ENCODE measurements around the gene KIAA0319L. TPM values are rescaled to one million over a fixed set of nuclear protein-coding genes. Genes with fewer than 3 reads are reported as not detected.

KIAA0319L gene
- total RNA-seq, 1 experiment from 2014 or later = 46.4 TPM

GRCh38 chr1:35603941-35604340 lies 46.7 kb upstream of the KIAA0319L start:
- Histone ChIP-seq H3K27ac (ENCODE audit: insufficient read length, low read depth, low read length) (no peak overlapping the region), H3K23ac (ENCODE audit: insufficient read length, low read depth, low read length) (no peak overlapping the region), H2BK12ac (ENCODE audit: insufficient read length, low read depth, low read length) (no peak overlapping the region), H3K23me2 (ENCODE audit: insufficient read length, low read depth, low read length, poor library complexity, severe bottlenecking) (no peaks in the 10 kb centered on the region), H2BK15ac (ENCODE audit: low read depth, low read length) (no peak overlapping the region), H3K9me3 (ENCODE audit: control insufficient read depth, low read depth, low read length) (no peaks in the 10 kb centered on the region), H4K20me1 (ENCODE audit: control insufficient read depth, insufficient read depth, insufficient read length) (no peaks in the 10 kb centered on the region), H3T11ph (ENCODE audit: low read length) (no peak overlapping the region), H3K79me1 (ENCODE audit: insufficient read depth, low read depth, low read length, poor library complexity, severe bottlenecking) (no peaks in the 10 kb centered on the region), H2AK5ac (ENCODE audit: insufficient read length, low read length) (no peak overlapping the region), H3K4ac (ENCODE audit: low read depth, low read length) (no peak overlapping the region), H4K5ac (ENCODE audit: insufficient read length, low read depth, low read length) (no peak overlapping the region), H3K4me1 (ENCODE audit: insufficient read depth, low read length) (no peaks in the 10 kb centered on the region), H4K8ac (replicated peaks; ENCODE audit: insufficient read length, low read depth, low read length) (no peak overlapping the region), H3K14ac (ENCODE audit: insufficient read depth, low read length) (no peak overlapping the region), H2BK20ac (ENCODE audit: low read depth, low read length, poor library complexity, severe bottlenecking) (no peak overlapping the region), H2AFZ (ENCODE audit: low read length) (no peak overlapping the region), H2BK120ac (ENCODE audit: low read depth, low read length, poor library complexity, severe bottlenecking) (no peak overlapping the region), H3K79me2 (ENCODE audit: insufficient read depth, low read length) (no peaks in the 10 kb centered on the region), H3K9ac (ENCODE audit: extremely low read depth, insufficient read length, low read length) (no peak overlapping the region), H3K18ac (ENCODE audit: insufficient read length, low read depth, low read length) (no peak overlapping the region), H3K27me3 (ENCODE audit: insufficient read depth, low read length) (no peaks in the 10 kb centered on the region), H4K91ac (ENCODE audit: insufficient read length, low read depth, low read length) (no peak overlapping the region), H3K56ac (ENCODE audit: insufficient read length, low read depth, low read length) (no peak overlapping the region), H2BK5ac (ENCODE audit: insufficient read length, low read length) (no peak overlapping the region), H3K4me2 (ENCODE audit: insufficient read depth, insufficient read length, low read length) (no peak overlapping the region)
- peaks cover 24 to 70% (median 54%) of the 10 kb centered on the region in 3 experiments for H3K36me3 Mint-ChIP-seq (ENCODE audit: insufficient read depth in 1 of 3, low read depth in 3 of 3)
- peaks cover 0 to 10% of the 10 kb centered on the region in 2 experiments; a peak in 2 of 4 replicates for H3K4me1 Mint-ChIP-seq
- H3K27ac Mint-ChIP-seq = no peak overlapping the region
- no peaks in the 10 kb centered on the region for H3K9me3 Mint-ChIP-seq
- TF ChIP-seq CTCF (conservative IDR thresholded peaks at IDR 0.05) = no peak
- WGBS (ENCODE audit: extremely low coverage, insufficient read length, low lambda C conversion rate) = no CpG with 5 or more reads among the region's 4 CpGs
- no peak for DNase-seq
- no peaks in the 10 kb centered on the region for H3K27me3 Mint-ChIP-seq (ENCODE audit: low read depth)
- H3K4me3 Mint-ChIP-seq = no peak overlapping the region; a peak in 1 of 5 replicates

All from H9 (cell line).